MM.1S (cell line): ENCODE data around the gene WDR48.

Source experiments
- EZH2 ChIP-seq: fragments of 300-600 bp; sonication (generic); optimal IDR thresholded peaks from 2 replicates; pipeline ENCODE3; 2017; ENCODE audit warnings: low read depth, mild to moderate bottlenecking, antibody characterized with exemption, low read length, mixed read lengths
- TF ChIP-seq, protein P1 (sequence below): fragments of 300-600 bp; sonication (generic); IDR thresholded peaks from 2 replicates; pipeline ENCODE4 v1.5.1; 2016; ENCODE audit warnings: antibody characterized with exemption, low read length, mixed read lengths

- TF ChIP-seq, protein P1, sequence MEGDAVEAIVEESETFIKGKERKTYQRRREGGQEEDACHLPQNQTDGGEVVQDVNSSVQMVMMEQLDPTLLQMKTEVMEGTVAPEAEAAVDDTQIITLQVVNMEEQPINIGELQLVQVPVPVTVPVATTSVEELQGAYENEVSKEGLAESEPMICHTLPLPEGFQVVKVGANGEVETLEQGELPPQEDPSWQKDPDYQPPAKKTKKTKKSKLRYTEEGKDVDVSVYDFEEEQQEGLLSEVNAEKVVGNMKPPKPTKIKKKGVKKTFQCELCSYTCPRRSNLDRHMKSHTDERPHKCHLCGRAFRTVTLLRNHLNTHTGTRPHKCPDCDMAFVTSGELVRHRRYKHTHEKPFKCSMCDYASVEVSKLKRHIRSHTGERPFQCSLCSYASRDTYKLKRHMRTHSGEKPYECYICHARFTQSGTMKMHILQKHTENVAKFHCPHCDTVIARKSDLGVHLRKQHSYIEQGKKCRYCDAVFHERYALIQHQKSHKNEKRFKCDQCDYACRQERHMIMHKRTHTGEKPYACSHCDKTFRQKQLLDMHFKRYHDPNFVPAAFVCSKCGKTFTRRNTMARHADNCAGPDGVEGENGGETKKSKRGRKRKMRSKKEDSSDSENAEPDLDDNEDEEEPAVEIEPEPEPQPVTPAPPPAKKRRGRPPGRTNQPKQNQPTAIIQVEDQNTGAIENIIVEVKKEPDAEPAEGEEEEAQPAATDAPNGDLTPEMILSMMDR = no peak
- no peak for TF ChIP-seq EZH2
Measured at GRCh38 chr3:39135170-39135805, 83.5 kb downstream of the WDR48 start.
